NCI-H82 treated with DMSO at 0.1 percent for 48 hours (cell line): ENCODE measurements around the gene ARMC8.

Source experiments
- DNase-seq: peaks from one replicate; lab custom pipeline; 2025; ENCODE audit not compliant: unreplicated experiment; lab: John Stamatoyannopoulos, UW

The ARMC8 gene

DNA sequence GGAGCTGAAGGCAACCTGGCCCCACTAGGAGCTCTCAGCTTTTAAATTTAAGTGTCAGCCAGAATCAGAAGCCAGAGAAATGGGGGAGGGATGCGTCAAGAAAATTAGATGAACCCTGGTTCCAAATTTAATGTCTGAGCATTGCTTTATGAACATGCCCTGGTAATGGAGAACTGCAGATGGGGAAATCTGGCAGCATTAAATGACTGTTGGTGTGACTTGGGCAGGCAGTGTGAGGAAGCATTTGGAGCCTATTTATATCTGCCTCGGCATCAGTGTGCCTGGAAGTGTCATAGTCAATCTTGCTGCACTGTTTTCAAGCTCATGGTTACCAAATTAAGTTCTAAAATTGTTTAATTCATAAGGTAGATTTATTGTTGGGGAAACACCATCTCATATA lies 113.5 kb downstream of the ARMC8 start:
- DNase-seq, result no peak

DNA sequence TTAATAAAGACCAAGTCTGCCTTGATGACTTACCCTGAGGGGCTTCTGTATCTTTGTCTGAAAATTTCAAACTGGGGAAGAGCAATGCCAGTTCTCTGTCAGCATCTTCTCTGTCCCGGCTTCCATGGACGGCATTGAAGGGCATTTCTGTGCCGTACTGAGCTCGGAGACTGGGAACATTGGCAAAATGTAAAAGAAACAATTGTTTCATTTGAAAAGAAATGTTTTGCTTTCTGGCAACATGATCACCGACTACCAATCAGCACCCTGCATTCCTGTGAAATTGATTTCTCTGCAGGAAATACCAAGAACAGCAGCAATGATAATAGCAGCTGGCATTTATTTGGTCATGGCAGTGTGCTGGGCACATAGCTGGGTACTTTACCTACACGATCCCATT lies 116.4 kb downstream of the ARMC8 start:
- no peak for DNase-seq

DNA sequence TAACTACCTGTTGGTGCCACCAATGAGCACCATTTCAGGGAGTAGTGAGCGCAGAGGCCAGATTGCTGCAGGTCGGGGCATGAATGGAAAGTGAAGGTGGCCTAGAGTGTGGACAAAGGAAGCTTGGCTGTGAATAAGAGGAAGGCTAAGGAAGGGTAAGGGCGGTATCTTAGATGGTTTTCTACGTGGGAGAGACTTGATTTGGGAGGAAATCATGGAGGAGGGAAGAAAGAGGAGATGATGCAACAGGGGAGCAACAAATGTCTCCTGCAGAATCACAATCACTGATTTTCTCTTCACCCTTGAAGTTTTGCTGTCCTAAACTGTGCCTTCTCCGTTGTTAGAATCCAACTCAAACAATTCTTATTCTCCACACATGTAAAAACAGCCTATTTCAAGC lies 120.8 kb downstream of the ARMC8 start:
- no peak for DNase-seq

DNA sequence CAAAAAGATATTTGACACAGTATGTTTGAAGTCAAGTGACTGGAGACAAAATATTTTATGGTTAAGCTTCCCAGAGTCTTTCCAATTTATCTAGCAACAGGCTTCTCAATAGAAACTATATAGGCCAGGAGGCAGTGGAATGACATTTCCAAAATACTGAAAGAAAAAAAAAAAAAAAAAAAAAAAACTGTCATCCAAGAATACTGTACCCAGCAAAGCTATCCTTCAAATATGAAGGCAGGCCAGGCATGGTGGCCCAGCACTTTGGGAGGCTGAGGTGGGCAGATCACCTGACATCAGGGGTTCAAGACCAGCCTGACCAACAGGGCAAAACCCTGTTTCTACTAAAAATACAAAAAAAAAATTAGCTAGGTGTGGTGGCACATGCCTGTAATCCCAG lies 121.7 kb downstream of the ARMC8 start:
- DNase-seq, result no peak

DNA sequence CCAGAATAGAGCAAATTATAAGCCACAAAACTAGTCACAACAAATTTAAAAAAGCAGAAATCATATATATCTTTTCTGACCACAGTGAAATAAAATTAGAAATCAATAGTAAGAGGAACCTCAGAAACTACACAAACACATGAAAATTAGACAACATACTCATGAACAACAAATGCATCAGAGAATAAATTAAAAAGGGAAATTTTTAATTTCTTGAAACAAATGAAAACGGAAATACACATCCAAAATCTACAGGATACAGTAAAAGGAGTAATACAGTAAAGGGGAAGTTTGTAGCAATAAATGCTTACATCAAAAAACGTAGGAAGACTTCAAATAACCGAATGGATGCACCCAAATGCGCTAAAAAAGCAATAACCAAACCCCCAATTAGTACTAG lies 123.4 kb downstream of the ARMC8 start:
- DNase-seq, result no peak

DNA sequence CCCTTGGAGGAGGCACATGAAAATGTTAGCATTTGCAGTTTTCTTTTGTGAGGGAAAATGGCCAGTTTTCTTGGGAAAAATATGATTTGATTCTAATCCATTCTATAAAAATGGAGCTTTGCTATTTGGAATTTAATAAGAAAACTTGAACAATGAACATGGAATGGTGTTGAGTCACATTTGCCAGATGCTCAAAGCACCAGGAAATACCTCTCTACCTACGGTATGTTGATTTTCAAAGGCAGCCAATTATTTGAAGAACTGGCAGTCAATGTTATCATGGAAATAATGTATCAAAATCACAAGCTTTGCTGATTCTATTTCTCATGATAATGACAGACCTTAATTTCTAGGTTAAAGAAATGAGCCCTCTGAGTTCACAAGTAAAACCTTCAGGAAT lies 127.7 kb downstream of the ARMC8 start:
- no peak for DNase-seq

DNA sequence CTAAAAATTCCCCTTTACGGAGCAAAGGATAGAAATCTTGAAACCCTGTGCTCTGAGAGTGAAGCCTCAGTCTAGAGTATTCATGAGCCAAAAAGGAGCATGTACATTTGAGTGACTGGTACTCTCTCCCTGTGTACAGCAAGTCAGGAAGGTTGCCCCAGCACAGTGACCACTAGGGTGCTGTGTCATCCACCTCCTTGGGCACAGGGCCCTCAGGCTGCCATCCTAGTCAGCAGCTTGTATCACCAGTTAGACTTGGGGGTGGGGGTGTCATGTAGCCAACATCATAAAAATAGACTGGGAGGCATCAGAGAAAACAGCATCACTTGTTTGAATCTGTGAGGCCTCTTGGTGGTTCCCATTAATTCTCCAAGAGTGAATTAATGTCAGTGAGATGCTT lies 130.6 kb downstream of the ARMC8 start:
- DNase-seq, result no peak

DNA sequence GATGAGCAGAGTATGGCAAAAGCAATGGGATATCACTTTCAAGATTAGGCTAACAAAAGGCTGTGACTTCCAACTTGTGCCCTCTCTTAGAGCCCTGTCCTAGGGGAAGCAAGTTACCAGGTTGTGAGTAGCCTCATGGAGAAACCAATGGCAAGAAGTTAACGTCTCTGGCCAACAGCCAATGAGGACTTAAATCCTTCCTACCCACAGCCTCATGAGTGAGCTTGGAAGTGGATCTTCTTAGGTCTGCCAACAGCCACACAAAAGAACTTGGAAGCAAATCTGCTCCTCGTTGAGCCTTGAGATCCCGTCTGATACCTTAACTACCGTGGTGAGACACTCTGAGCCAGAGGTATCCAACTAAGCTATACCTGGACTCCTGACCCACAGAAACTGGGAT lies 136.9 kb downstream of the ARMC8 start:
- no peak for DNase-seq

DNA sequence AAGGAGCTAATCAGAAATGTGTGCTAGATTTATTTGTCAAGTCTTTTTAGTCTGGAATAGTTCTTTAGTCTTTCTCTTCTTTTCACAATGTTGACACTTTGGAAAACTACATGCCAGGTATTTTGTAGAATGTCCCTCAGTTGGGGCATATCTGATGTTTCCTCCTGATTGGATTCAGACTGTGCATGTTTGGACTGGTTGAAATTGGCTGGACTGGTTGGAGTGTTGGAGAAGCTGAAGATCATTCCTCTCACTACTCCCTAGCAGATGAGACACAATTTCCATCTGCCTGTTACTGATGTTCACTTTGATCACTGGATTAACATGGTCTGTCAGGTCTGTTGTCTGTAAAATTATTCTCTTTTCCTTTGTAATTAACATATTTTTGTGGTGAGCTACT lies 138.9 kb downstream of the ARMC8 start:
- DNase-seq, result no peak

DNA sequence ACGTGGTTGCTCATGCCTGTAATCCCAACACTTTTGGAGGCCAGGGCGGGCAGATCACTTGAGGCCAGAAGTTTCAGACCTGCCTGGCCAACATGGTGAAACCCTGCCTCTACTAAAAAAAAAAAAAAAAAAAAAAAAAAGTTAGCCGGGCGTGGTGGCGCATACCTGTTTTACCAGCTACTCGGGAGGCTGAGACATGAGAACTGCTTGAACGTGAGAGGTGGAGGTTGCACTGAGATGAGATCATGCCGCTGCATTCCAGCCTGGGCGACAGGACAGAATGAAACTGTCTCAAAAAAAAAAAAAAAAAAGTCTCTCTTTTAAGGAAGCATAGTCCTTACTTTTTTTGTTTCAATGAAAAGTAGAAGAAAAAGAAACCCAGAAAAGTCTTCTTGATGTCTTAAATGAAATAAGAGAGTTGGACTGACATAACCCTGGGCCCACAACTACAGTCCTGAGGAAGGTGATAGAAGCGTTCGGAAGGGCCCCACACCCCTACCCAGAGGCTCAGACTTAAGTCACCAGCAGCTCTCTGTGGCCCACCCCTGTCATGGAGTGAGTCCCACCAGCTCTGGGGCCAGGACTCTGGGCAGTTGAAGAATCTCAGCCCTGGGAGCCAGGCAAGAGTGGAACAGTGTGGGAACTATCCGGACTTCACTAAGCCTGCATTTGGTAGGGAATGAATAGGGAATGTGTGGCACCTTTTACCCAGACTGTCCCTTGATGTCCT lies 139.9 kb downstream of the ARMC8 start:
- no peak for DNase-seq

DNA sequence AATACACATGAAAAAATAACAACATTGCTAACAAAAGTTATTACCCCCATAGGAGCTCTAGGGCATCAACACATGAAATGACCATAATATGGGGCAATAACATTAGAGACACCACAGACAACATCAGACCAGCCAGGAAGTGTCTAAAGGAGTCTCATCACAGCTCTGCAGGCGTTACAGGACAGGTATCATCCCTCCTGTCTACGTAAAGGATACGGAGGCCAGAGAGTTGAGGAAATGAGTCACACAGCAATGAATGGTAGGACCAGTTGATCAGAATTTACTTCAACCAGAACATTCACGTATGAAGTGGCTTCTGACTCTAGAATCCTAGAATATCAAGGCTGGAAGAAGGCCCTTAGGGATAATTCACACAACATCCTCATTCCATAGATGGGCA lies 140.7 kb downstream of the ARMC8 start:
- no peak for DNase-seq

DNA sequence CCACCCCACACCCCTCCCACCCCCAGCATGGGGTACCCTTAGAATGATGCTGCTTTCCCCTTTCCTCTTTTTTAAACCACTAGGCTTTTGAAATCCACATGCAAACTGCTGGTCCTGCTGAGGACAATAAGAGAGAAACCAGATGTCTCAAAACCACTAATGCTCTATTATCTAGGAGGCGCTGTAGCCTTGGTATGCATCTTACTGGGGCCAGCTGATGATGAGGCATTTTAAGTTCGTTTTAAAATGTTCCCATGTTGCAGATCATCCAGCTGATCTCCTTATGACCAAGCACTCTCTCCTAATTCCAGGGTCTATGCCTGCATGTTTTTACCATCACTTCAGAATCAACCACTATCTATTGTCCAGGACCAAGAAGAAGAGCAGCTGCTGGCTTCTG lies 141.2 kb downstream of the ARMC8 start:
- no peak for DNase-seq

DNA sequence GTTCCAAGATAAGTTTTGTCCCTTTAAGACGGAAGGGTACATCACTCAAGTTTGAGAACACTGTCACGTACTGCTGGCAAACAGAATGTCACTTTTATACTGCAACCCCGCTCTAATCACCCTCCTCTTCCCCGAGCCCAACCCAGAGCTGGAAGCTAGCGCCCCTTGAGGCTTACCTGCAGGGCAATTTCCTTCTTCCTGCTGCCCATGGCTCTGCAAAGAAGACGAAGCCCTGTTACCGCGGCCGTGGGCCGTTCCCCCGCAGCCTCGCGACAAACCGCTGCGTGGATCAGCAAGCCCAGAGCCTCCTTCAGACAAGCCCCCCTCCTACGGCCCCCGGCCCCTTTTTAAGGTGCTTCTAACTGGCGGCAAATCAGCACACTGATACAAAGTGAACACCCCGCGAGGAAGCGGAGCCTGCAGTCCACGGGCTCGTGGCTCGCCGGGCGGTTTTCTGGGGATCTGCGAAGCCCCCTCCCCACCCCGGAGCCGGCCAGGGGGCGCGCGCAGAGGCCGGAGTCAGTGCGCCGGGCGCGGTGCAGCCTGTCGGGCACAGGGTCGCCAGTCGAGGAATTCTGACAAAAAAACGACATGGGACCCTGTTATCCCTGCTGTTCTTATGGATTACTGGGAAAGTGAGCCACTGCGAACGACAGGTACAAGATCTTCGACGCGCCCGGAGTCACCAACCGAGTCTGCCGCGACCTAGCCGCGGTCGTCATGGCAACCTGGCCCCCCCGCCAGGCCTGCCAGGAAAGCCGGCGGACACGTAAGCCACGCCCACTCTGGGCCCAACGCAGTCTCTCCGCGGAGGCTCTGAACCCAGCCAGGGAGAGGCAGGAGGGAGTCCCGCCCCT lies 142.3 kb downstream of the ARMC8 start, which contains the start of gene NME9:
Gene NME9 (minus strand): TSS at position 725 of the 857 bp plus-strand sequence. CDS start 516 bp downstream, at position 209.
- peak; percentile 95 for DNase-seq

DNA sequence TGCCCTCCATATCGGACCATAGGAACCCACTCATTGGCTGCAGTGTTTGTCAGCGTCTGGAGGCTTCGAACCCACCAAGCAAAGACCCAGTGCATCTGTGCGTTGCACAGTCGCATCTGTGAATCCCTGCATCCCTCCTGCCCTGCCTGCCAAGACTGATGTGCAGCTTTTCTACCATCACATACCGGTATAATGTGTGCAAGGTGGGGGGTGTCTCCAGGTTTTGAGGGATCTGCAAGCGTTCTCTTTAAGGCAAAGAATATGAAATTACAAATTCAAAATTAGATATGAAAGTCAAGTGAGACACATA lies 142.8 kb downstream of the ARMC8 start:
- no peak for DNase-seq

DNA sequence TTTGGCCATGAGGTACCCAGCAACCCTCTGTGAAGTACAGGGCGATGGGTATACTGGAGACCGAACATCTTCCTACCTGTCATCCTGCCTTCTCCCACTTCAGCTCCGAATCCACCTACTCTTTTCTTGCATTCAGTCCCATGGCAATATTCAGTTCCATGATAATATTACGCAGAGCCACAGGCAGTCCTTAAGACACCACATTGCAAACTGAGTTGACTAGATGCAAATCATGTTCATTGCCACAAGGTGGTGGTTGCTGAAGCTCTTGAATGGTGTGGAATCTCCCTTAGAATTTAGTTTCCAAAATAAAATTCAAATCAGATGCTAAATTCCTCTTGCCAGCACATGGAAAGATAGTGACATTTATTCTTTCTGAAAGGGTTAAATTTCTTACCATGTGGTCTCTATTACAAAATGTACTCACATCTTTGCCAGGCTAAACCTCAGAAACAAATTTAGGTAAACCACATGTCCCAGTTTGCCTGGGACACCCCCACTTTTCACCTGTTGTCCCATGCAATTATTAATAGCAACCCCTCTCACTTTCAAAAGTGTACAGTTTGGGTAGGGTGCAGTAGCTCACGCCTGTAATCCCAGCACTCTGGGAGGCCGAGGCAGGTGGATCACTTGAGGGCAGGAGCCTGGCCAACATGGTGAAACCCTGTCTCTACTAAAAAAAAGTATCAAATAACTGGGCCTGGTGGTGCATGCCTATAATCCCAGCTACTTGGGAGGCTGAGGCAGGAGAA lies 144.2 kb downstream of the ARMC8 start:
- no peak for DNase-seq

DNA sequence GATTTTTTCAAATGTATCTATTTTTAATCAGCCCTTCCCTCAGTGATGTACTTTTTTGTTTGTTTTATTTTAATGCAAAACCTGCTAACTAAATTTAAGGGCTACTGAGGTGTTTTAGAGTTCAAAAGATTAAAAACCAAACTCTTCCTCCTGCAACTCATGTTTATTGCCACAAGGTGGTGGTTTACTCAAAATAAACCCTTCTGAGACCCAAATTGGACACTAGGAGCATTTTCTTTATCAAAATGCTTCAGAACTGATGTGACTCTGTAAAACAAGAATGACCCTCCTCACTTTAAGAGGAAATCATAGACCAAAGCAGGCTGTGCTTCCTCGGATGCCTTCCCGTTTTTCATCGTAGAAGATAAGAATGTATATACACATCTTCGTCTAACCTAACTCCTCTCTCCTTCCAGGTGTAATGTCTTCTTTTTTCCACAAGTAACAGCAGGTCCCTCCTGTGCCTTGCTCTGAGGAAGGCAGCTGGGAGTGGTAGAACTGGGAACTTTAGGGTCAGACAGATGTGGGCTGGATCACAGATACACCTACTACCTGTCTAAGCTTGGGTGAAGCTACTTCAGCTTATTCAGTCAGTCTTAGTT lies 145.5 kb downstream of the ARMC8 start:
- DNase-seq, result no peak

DNA sequence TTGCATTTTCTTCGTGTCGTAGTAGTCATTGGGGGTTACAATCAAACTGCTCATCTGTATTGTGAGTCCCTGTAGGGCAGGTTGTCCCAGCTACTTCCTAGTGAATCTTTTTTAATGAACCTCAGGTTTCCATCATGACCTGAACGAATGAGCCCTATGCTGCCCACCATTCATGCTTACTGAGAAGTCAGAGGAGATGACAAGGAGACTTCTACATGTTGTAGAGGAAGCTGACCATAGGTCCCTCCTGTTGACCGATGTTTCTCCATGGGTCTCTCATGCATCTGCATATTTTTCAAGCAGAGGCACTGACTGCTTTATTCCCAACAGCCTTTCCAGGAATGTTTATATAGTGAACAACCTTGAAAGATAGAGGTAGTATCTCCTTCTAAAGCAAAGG lies 147.5 kb downstream of the ARMC8 start:
- DNase-seq, result no peak

DNA sequence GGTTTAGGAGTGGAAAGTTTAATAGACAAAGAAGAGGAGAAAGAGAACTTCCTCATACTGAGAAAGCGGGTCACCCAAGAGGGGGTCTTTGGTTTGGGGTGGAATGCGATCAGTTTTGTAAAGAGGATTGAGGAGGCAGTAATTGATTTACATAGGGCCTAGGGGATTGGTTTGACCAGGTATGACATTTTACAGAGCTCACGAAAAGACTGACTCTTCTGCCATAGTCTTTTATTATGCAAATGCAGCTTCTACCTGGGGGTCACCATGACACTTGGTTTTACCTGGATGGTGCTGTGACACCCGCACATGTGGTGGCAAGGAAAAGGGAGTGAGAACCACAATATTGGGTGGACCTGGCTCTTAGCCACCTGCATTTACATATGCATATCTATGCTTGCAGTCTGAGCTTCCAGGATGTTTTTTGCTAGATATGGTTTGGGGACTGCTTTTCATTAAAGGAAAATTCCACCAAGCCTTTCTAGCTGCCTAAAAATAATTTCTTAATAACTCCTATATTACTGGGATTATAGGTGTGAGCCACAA lies 149.4 kb downstream of the ARMC8 start:
- no peak for DNase-seq

DNA sequence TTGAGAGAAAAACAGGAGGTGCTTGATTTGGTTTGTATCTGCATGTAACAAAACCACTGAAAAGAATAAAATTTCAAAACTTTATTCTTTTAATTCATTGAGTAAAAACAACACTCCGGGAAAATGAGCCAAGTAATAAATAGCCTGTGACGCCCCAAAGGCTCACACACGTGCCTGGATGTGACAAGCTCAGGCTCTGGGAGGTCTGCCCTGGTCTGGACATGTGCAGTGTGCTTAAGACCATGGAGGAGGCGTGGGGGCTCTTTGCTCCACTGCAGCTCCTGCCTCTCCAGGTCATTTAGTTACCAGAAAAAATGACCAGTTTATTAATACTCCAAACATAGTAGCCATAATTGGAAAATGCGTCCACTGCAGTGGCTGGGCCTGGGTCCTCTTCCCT lies 151.1 kb downstream of the ARMC8 start:
- DNase-seq, result no peak

DNA sequence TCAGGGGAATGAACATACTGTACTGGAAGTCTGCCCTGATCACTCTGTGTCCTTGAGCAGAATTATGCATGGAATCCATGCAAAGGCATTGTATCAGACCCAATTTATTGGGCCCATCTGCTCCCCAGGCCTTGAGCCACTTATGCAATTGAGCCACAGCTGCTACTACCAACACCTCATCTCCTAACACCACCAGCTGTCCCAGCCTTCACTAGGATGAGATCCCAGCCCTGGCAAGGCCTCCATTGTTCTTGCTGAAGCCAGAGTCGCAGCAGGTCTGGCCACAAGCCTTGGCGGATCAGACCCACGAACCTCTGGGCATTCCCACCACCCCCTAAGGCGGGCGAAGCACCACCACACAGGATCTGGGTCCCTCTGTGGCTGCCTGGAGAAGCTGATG lies 151.7 kb downstream of the ARMC8 start:
- DNase-seq, result peak; percentile 67

DNA sequence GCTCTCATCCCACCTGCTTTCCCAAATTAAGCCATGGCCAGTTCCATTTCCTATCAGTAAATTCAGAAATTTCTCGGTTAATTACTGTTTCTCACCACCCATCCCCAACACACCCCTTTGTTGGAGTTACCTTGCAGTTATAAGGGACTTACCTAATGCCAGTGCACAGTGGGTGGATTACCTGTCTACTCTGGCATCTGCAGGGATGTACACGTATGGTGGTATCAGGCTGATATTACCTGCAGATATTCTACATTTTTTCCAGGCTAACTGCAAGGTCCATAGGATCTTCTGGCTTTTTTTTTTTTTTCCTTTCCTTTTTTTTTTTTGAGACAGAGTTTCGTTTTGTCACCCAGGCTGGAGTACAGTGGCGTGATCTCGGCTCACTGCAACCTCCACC lies 153.4 kb downstream of the ARMC8 start:
- no peak for DNase-seq
